Panc1 (cell line): ENCODE results near the gene MYOT.

Experiments
- CTCF ChIP-seq: fragments of 450-650 bp; IDR thresholded peaks from 2 replicates; pipeline ENCODE4 v1.5.1; 2017; ENCODE audit warnings: mild to moderate bottlenecking
- REST ChIP-seq, 2 experiments: IDR thresholded peaks; 2 replicates each; pipeline ENCODE4 v1.6.1; 2011 to 2012; ENCODE audit warnings: low read depth in 2 of 2, control low read depth in 1 of 2, low read length in 1 of 2, mild to moderate bottlenecking in 1 of 2, moderate library complexity in 1 of 2; ENCODE audit not compliant: insufficient read depth in 1 of 2

DNA sequence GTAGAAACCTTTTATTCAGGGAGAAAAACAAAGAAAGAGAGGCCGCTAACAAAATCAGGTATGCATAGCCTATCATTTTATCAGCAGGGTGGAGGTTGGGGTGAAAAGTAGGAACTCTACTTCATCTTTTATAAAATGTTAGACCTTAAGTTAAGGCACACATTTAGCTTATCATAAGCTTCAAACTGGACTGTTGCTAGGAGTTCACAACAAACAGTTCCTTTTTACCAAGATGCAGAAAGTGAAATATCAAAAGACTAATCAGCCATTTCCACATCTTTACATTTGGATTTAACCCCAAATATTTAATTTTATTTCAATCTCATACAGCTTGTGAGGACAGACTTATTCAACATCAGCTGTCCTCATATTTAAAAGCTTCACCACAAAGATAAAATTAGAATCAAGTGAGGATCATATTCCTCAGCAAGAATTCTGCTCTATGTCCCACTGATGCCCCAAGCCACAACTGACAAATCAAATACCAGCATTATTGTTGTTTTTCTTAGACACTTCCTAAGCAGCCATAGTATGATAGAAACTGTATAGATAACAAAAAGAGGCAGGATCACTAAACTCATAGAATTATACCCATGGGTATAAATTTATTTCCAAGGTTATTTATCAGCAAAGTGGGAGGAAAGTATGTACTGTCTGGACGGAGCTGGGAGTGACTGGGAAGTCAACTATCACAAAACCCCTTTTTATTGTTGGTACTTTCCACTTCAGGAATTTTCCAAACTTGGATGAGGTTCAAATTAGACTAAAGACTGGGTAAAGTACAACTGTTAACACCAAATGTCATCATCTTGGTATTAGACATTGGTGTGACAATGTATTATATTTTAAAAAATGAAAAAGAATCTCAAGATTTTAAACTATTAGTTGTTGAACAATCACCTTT, 29.9 kb upstream of the MYOT start:
- TF ChIP-seq CTCF (no peak), REST (IDR thresholded peaks at IDR 0.05; ENCODE audit: insufficient read depth in 1 of 2, low read depth in 2 of 2, low read length in 1 of 2) (no peak)
